ENCODE results near the gene CCDC107.

CCDC107 gene

GRCh38 chr9:35696520-35697215 is 38.6 kb downstream of the CCDC107 start:
- peaks cover 22 to 61% of the 10 kb centered on the region in 2 experiments; a peak in 2 of 3 replicates for H3K36me3 ChIP-seq (ENCODE audit: control insufficient read depth in 2 of 2, insufficient read depth in 1 of 2, low read length in 2 of 2)
- no peaks in the 10 kb centered on the region for H3K9me3 ChIP-seq (ENCODE audit: control insufficient read depth, insufficient read depth, low read depth, low read length)
- ChIA-PET CTCF (interaction anchor here (0.6 to 9.0 kb wide), 38 partner anchors 9 to 797 kb away, joined by 3 to 157 read pairs (median 5); partner anchors contain the start of genes ARHGEF39, CA9, CCDC107 and CREB3), POLR2A (interaction anchor here (0.7 to 3.8 kb wide), 7 partner anchors 8 to 38 kb away, joined by 3 to 31 read pairs (median 5); partner anchors contain the start of genes ARHGEF39, CCDC107, CREB3 and RMRP)
- no peak overlapping the region for H3K27ac ChIP-seq (ENCODE audit: extremely low read depth, low read depth, low read length)
- no peak overlapping the region for H3K4me3 ChIP-seq (ENCODE audit: low read depth, low read length)
- TF ChIP-seq ZNF544 (tag by site-specific recombination; IDR thresholded peaks at IDR 0.05) (no peak), TCF7L2 (IDR thresholded peaks at IDR 0.05; ENCODE audit: borderline replicate concordance, low read depth, low read length) (no peak), INSM2 (tag by site-specific recombination; IDR thresholded peaks at IDR 0.05) (no peak), GLI4 (tag by site-specific recombination; IDR thresholded peaks at IDR 0.05) (no peak)
- H3K4me1 ChIP-seq (ENCODE audit: control insufficient read depth, insufficient read depth, low read length) = no peaks in the 10 kb centered on the region

GRCh38 chr9:35697486-35697885 is 39.4 kb downstream of the CCDC107 start:
- CTCF ChIA-PET = interaction anchor here (0.6 to 9.0 kb wide), 20 partner anchors 8 to 442 kb away, joined by 3 to 157 read pairs (median 11); partner anchors contain the start of genes ARHGEF39, CCDC107, CREB3 and RMRP
- TF ChIP-seq KLF17 (tag by site-specific recombination; IDR thresholded peaks at IDR 0.05) (no peak), FEZF1 (tag by site-specific recombination; IDR thresholded peaks at IDR 0.05) (no peak), ZNF707 (tag by site-specific recombination; IDR thresholded peaks at IDR 0.05) (no peak), ZNF335 (tag by site-specific recombination; conservative IDR thresholded peaks at IDR 0.05) (no peak), GLI2 (tag by site-specific recombination; IDR thresholded peaks at IDR 0.05; ENCODE audit: borderline replicate concordance, low read depth) (no peak), ZBTB7A (tag by site-specific recombination; IDR thresholded peaks at IDR 0.05; ENCODE audit: low read depth) (no peak), ZNF292 (tag by site-specific recombination; IDR thresholded peaks at IDR 0.05; ENCODE audit: borderline replicate concordance, low read depth) (no peak), ZFP3 (tag by site-specific recombination; IDR thresholded peaks at IDR 0.05; ENCODE audit: low read depth) (no peak), BCL6B (tag by site-specific recombination; IDR thresholded peaks at IDR 0.05) (no peak), ZNF571 (tag by site-specific recombination; IDR thresholded peaks at IDR 0.05) (no peak), ZBTB48 (tag by site-specific recombination; IDR thresholded peaks at IDR 0.05) (no peak), ZNF133 (tag by site-specific recombination; IDR thresholded peaks at IDR 0.05) (no peak), ZBTB11 (tag by site-specific recombination; conservative IDR thresholded peaks at IDR 0.05; ENCODE audit: low read depth) (no peak), WT1 (tag by site-specific recombination; IDR thresholded peaks at IDR 0.05) (no peak), ZBTB10 (tag by site-specific recombination; IDR thresholded peaks at IDR 0.05) (no peak), ZNF654 (tag by site-specific recombination; IDR thresholded peaks at IDR 0.05; ENCODE audit: low read depth) (no peak)

More at GRCh38 chr9:35697486-35697885, 39.4 kb downstream of the CCDC107 start:
- Histone ChIP-seq H3K9me3 (ENCODE audit: control insufficient read depth, insufficient read depth, low read depth, low read length) (no peaks in the 10 kb centered on the region), H3K4me1 (ENCODE audit: control insufficient read depth, insufficient read depth, low read length) (no peaks in the 10 kb centered on the region), H3K27ac (ENCODE audit: extremely low read depth, low read depth, low read length) (no peak overlapping the region), H3K4me3 (ENCODE audit: low read depth, low read length) (no peak overlapping the region), H3K36me3 (ENCODE audit: control insufficient read depth in 2 of 2, insufficient read depth in 1 of 2, low read length in 2 of 2) (peaks cover 24 to 69% of the 10 kb centered on the region in 2 experiments; a peak in 2 of 3 replicates)
- POLR2A ChIA-PET = interaction anchor here (1.2 to 3.8 kb wide), 4 partner anchors 30 to 39 kb away, joined by 3 to 31 read pairs (median 12); partner anchors contain the start of genes ARHGEF39, CCDC107, CREB3 and RMRP

Data from HEK293 (cell line).